ENCODE results near the gene MFAP3. TPM values are rescaled to one million over a fixed set of nuclear protein-coding genes. Genes with fewer than 3 reads are reported as not detected.

The MFAP3 gene
- total and polyA plus RNA-seq, 4 donors = 1.6 to 60.7 (median 30.1) TPM

- peaks cover 3 to 22% (median 7%) of the 10 kb centered on the region in 5 donors for H3K4me1 ChIP-seq (ENCODE audit: control insufficient read depth in 5 of 5, insufficient read depth in 5 of 5, low read length in 5 of 5)
- no peak for DNase-seq
- peak; percentile 79 for ATAC-seq (ENCODE audit: insufficient read depth, low FRiP score)
- H3K9me3 ChIP-seq (ENCODE audit: control insufficient read depth in 4 of 4, insufficient read depth in 3 of 4, low read length in 3 of 4) = no peaks in the 10 kb centered on the region
- H3K9ac ChIP-seq (ENCODE audit: insufficient read depth in 1 of 2, low read length in 2 of 2) = no peak overlapping the region
- TF ChIP-seq, protein P1, sequence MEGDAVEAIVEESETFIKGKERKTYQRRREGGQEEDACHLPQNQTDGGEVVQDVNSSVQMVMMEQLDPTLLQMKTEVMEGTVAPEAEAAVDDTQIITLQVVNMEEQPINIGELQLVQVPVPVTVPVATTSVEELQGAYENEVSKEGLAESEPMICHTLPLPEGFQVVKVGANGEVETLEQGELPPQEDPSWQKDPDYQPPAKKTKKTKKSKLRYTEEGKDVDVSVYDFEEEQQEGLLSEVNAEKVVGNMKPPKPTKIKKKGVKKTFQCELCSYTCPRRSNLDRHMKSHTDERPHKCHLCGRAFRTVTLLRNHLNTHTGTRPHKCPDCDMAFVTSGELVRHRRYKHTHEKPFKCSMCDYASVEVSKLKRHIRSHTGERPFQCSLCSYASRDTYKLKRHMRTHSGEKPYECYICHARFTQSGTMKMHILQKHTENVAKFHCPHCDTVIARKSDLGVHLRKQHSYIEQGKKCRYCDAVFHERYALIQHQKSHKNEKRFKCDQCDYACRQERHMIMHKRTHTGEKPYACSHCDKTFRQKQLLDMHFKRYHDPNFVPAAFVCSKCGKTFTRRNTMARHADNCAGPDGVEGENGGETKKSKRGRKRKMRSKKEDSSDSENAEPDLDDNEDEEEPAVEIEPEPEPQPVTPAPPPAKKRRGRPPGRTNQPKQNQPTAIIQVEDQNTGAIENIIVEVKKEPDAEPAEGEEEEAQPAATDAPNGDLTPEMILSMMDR (IDR thresholded peaks at IDR 0.05; ENCODE audit: control extremely low read depth, extremely low read depth) = no peak
- peak overlapping the region in 1 of 2 donors; percentile 55 for H3K27ac ChIP-seq (ENCODE audit: low read depth in 1 of 2, low read length in 1 of 2)
- 39 to 68% methylated on average over 1 of the region's 1 CpG for WGBS, 2 donors
- no peak overlapping the region for H3K4me3 ChIP-seq
- H3K27me3 ChIP-seq (ENCODE audit: control insufficient read depth in 3 of 3, insufficient read depth in 3 of 3, low read length in 2 of 3) = peaks cover 0 to 2% (median 0%) of the 10 kb centered on the region in 3 donors
- H3K36me3 ChIP-seq (ENCODE audit: control insufficient read depth in 4 of 4, insufficient read depth in 4 of 4, low read length in 4 of 4) = no peaks in the 10 kb centered on the region
Observed at GRCh38 chr5:154077696-154078095, 38.9 kb downstream of the MFAP3 start.

DNA sequence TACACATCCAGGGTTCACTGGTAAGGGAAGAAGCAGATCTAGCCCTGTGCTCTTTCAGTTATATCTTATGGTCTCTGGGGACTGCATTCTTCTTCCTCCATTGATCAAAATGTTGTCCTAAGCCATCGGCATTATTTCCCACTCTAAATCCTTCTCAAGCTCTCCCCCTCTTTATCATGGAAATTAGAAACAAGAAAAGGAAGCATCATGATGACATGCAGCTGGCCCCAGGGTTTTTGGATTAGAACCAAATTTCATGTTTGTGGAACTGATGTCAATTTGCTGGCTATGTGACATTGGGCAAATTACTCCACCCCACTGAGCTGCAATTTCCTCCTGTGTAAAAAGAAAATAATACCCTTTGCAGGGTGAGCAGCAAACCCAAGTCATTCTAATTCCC, 39.5 kb downstream of the MFAP3 start:
- peak; percentile 44 to 71 (median 71) for DNase-seq
- Histone ChIP-seq H3K4me1 (ENCODE audit: control insufficient read depth in 5 of 5, insufficient read depth in 5 of 5, low read length in 5 of 5) (peaks cover 3 to 22% (median 7%) of the 10 kb centered on the region in 5 donors), H3K9me3 (ENCODE audit: control insufficient read depth in 4 of 4, insufficient read depth in 3 of 4, low read length in 3 of 4) (no peaks in the 10 kb centered on the region), H3K27me3 (ENCODE audit: control insufficient read depth in 3 of 3, insufficient read depth in 3 of 3, low read length in 2 of 3) (peaks cover 0 to 2% (median 0%) of the 10 kb centered on the region in 3 donors), H3K9ac (ENCODE audit: insufficient read depth in 1 of 2, low read length in 2 of 2) (no peak overlapping the region), H3K36me3 (ENCODE audit: control insufficient read depth in 4 of 4, insufficient read depth in 4 of 4, low read length in 4 of 4) (no peaks in the 10 kb centered on the region), H3K27ac (ENCODE audit: low read depth in 1 of 2, low read length in 1 of 2) (peak overlapping the region in 1 of 2 donors; percentile 55), H3K4me3 (no peak overlapping the region)
- WGBS, 2 donors = 36 to 40% methylated on average over 1 of the region's 1 CpG
- TF ChIP-seq, protein P1 (IDR thresholded peaks at IDR 0.05; ENCODE audit: control extremely low read depth, extremely low read depth) = no peak
- no peak for ATAC-seq (ENCODE audit: insufficient read depth, low FRiP score)

GRCh38 chr5:154081246-154081645, 42.5 kb downstream of the MFAP3 start:
- no peak overlapping the region for H3K27ac ChIP-seq (ENCODE audit: low read depth in 1 of 2, low read length in 1 of 2)
- H3K27me3 ChIP-seq (ENCODE audit: control insufficient read depth in 3 of 3, insufficient read depth in 3 of 3, low read length in 2 of 3) = no peaks in the 10 kb centered on the region
- ATAC-seq (ENCODE audit: insufficient read depth, low FRiP score) (no peak), DNase-seq (no peak)
- no peaks in the 10 kb centered on the region for H3K36me3 ChIP-seq (ENCODE audit: control insufficient read depth in 4 of 4, insufficient read depth in 4 of 4, low read length in 4 of 4)
- TF ChIP-seq, protein P1 (IDR thresholded peaks at IDR 0.05; ENCODE audit: control extremely low read depth, extremely low read depth) = no peak
- H3K9ac ChIP-seq (ENCODE audit: insufficient read depth in 1 of 2, low read length in 2 of 2) = no peak overlapping the region
- H3K9me3 ChIP-seq (ENCODE audit: control insufficient read depth in 4 of 4, insufficient read depth in 3 of 4, low read length in 3 of 4) = no peaks in the 10 kb centered on the region
- WGBS, 2 donors = 78 to 83% methylated on average over 2 of the region's 2 CpGs
- H3K4me3 ChIP-seq = no peak overlapping the region
- H3K4me1 ChIP-seq (ENCODE audit: control insufficient read depth in 5 of 5, insufficient read depth in 5 of 5, low read length in 5 of 5) = peaks cover 3 to 20% (median 7%) of the 10 kb centered on the region in 5 donors

- no peak overlapping the region for H3K9ac ChIP-seq (ENCODE audit: insufficient read depth in 1 of 2, low read length in 2 of 2)
- peaks cover 0 to 8% (median 0%) of the 10 kb centered on the region in 5 donors for H3K4me1 ChIP-seq (ENCODE audit: control insufficient read depth in 5 of 5, insufficient read depth in 5 of 5, low read length in 5 of 5)
- H3K4me3 ChIP-seq = no peak overlapping the region
- WGBS, 2 donors = 90 to 92% methylated on average over 5 of the region's 5 CpGs
- H3K36me3 ChIP-seq (ENCODE audit: control insufficient read depth in 4 of 4, insufficient read depth in 4 of 4, low read length in 4 of 4) = no peaks in the 10 kb centered on the region
- no peaks in the 10 kb centered on the region for H3K9me3 ChIP-seq (ENCODE audit: control insufficient read depth in 4 of 4, insufficient read depth in 3 of 4, low read length in 3 of 4)
- TF ChIP-seq, protein P1 (IDR thresholded peaks at IDR 0.05; ENCODE audit: control extremely low read depth, extremely low read depth) = no peak
- H3K27ac ChIP-seq (ENCODE audit: low read depth in 1 of 2, low read length in 1 of 2) = no peak overlapping the region
- no peaks in the 10 kb centered on the region for H3K27me3 ChIP-seq (ENCODE audit: control insufficient read depth in 3 of 3, insufficient read depth in 3 of 3, low read length in 2 of 3)
- ATAC-seq (ENCODE audit: insufficient read depth, low FRiP score) (no peak), DNase-seq (no peak)
Observed at GRCh38 chr5:154084062-154084639, 45.4 kb downstream of the MFAP3 start.
